GM23338 (cell line): Measurements from ENCODE around the gene SUPV3L1.

Experiments used
- EZH2 ChIP-seq: fragments of 200-600 bp; sonication (generic); IDR thresholded peaks from one replicate; pipeline ENCODE4 v1.8.0; 2017; ENCODE audit warnings: antibody characterized with exemption, mild to moderate bottlenecking, low read depth; ENCODE audit not compliant: unreplicated experiment
- POLR2AphosphoS5 ChIP-seq: IDR thresholded peaks from 2 replicates; pipeline ENCODE4 v1.6.1; 2016; ENCODE audit warnings: antibody characterized with exemption, low read depth
- TF ChIP-seq, protein P1 (sequence below), 2 experiments: fragments of 200-600 bp in 1 of 2; sonication (generic) in 1 of 2; conservative IDR thresholded peaks; 2 replicates each; pipeline versions ENCODE4 v1.5.1 to v1.6.1; 2016 to 2017; ENCODE audit warnings: antibody characterized with exemption in 2 of 2, low read depth in 2 of 2, mild to moderate bottlenecking in 2 of 2, moderate library complexity in 1 of 2
- TF ChIP-seq, protein P2 (sequence below): IDR thresholded peaks from 2 replicates; pipeline ENCODE4 v1.6.1; 2016; ENCODE audit warnings: antibody characterized with exemption
- TF ChIP-seq, protein P3 (sequence below): IDR thresholded peaks from one replicate; pipeline ENCODE4 v1.6.1; 2018; ENCODE audit warnings: antibody characterized with exemption; ENCODE audit not compliant: unreplicated experiment

DNA sequence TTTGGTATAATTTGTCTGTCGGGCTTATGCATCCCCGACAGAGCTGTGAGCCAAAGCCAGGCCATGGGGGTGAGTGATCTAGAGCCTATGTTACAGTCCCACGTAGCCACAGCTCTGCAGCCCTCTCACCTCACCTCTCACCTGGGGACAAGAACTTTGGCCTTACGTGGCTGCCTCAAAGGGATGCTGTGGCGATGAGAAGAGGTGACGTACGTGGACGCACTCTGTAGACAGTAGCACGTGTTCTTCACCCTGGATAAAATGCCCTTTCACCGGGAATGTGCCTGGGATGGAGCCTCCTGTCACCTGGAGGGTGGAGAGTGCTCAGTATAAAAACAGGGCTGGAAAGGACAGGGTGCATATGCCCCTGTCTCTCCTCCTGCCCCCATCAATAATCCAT lies 45.6 kb downstream of the SUPV3L1 start:
- TF ChIP-seq POLR2AphosphoS5 (no peak), EZH2 (no peak)
- TF ChIP-seq, protein P1, sequence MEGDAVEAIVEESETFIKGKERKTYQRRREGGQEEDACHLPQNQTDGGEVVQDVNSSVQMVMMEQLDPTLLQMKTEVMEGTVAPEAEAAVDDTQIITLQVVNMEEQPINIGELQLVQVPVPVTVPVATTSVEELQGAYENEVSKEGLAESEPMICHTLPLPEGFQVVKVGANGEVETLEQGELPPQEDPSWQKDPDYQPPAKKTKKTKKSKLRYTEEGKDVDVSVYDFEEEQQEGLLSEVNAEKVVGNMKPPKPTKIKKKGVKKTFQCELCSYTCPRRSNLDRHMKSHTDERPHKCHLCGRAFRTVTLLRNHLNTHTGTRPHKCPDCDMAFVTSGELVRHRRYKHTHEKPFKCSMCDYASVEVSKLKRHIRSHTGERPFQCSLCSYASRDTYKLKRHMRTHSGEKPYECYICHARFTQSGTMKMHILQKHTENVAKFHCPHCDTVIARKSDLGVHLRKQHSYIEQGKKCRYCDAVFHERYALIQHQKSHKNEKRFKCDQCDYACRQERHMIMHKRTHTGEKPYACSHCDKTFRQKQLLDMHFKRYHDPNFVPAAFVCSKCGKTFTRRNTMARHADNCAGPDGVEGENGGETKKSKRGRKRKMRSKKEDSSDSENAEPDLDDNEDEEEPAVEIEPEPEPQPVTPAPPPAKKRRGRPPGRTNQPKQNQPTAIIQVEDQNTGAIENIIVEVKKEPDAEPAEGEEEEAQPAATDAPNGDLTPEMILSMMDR (conservative IDR thresholded peaks at IDR 0.05; ENCODE audit: low read depth in 2 of 2), result no peak
- TF ChIP-seq, protein P2, sequence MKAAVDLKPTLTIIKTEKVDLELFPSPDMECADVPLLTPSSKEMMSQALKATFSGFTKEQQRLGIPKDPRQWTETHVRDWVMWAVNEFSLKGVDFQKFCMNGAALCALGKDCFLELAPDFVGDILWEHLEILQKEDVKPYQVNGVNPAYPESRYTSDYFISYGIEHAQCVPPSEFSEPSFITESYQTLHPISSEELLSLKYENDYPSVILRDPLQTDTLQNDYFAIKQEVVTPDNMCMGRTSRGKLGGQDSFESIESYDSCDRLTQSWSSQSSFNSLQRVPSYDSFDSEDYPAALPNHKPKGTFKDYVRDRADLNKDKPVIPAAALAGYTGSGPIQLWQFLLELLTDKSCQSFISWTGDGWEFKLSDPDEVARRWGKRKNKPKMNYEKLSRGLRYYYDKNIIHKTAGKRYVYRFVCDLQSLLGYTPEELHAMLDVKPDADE, result no peak
- TF ChIP-seq, protein P3, sequence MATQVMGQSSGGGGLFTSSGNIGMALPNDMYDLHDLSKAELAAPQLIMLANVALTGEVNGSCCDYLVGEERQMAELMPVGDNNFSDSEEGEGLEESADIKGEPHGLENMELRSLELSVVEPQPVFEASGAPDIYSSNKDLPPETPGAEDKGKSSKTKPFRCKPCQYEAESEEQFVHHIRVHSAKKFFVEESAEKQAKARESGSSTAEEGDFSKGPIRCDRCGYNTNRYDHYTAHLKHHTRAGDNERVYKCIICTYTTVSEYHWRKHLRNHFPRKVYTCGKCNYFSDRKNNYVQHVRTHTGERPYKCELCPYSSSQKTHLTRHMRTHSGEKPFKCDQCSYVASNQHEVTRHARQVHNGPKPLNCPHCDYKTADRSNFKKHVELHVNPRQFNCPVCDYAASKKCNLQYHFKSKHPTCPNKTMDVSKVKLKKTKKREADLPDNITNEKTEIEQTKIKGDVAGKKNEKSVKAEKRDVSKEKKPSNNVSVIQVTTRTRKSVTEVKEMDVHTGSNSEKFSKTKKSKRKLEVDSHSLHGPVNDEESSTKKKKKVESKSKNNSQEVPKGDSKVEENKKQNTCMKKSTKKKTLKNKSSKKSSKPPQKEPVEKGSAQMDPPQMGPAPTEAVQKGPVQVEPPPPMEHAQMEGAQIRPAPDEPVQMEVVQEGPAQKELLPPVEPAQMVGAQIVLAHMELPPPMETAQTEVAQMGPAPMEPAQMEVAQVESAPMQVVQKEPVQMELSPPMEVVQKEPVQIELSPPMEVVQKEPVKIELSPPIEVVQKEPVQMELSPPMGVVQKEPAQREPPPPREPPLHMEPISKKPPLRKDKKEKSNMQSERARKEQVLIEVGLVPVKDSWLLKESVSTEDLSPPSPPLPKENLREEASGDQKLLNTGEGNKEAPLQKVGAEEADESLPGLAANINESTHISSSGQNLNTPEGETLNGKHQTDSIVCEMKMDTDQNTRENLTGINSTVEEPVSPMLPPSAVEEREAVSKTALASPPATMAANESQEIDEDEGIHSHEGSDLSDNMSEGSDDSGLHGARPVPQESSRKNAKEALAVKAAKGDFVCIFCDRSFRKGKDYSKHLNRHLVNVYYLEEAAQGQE, result no peak
